Epithelial cell of esophagus (primary cell): ENCODE measurements around the gene PSMB3.
A peak's percentile ranks its signal among the peaks of the same experiment; 100 is the strongest.

Experiments used
- DNase-seq: peaks from one replicate; pipeline ENCODE4 v3.0.0; 2010; ENCODE audit warnings: low read depth
- H3K4me3 ChIP-seq: 2 replicates; pipeline ENCODE4 v1.5.1; 2011; ENCODE audit warnings: mild to moderate bottlenecking, low read length, control low read depth
- CTCF ChIP-seq: IDR thresholded peaks from 2 replicates; pipeline ENCODE4 v1.5.1; 2011; ENCODE audit warnings: low read depth, mild to moderate bottlenecking, low read length, control low read depth, inconsistent platforms; ENCODE audit not compliant: insufficient read depth; ENCODE audit errors: missing control alignments

PSMB3 gene

GRCh38 chr17:38794221-38794620, 41.7 kb downstream of the PSMB3 start:
- no peak overlapping the region for H3K4me3 ChIP-seq
- DNase-seq = no peak
- TF ChIP-seq CTCF = no peak

GRCh38 chr17:38796451-38797157, 44.1 kb downstream of the PSMB3 start:
- no peak for DNase-seq
- no peak overlapping the region for H3K4me3 ChIP-seq
- TF ChIP-seq CTCF = no peak

- no peak overlapping the region for H3K4me3 ChIP-seq
- TF ChIP-seq CTCF = no peak
- DNase-seq = peak; percentile 75
These were observed 44.6 kb downstream of the PSMB3 start for GRCh38 chr17:38797158-38797490.

GRCh38 chr17:38797828-38798227, 45.3 kb downstream of the PSMB3 start:
- no peak for TF ChIP-seq CTCF
- H3K4me3 ChIP-seq = peak overlapping the region; percentile 71
- DNase-seq = peak; percentile 11

GRCh38 chr17:38798614-38799500, 46.3 kb downstream of the PSMB3 start:
- DNase-seq = peak; percentile 39
- H3K4me3 ChIP-seq = peak overlapping the region; percentile 71
- TF ChIP-seq CTCF = no peak

GRCh38 chr17:38799501-38800236, 47.1 kb downstream of the PSMB3 start, which contains the start of gene PIP4K2B:
Gene PIP4K2B, minus strand, starts transcription at chr17:38799556. Its CDS starts 132 bp downstream, at chr17:38799424.
- DNase-seq = peak; percentile 96
- no peak for TF ChIP-seq CTCF
- peak within 1 kb of the TSS; percentile 71 for H3K4me3 ChIP-seq
